Esophagus (tissue), 2 donors: Measurements from ENCODE around the gene COL4A2. TPM values are rescaled to one million over a fixed set of nuclear protein-coding genes. Genes with fewer than 3 reads are reported as not detected.

ENCODE experiments used
- H3K27ac ChIP-seq, 2 donors: one replicate each; pipeline ENCODE4 v1.5.1; 2013; ENCODE audit warnings: low read depth in 2 of 2, mild to moderate bottlenecking in 2 of 2, inconsistent platforms in 1 of 2, low read length in 1 of 2, moderate library complexity in 1 of 2
- H3K27me3 ChIP-seq, 2 donors: one replicate each; pipeline ENCODE4 v1.6.1; 2013; ENCODE audit warnings: low read length in 2 of 2, control low read depth in 1 of 2, mild to moderate bottlenecking in 1 of 2; ENCODE audit not compliant: insufficient read depth in 2 of 2, control insufficient read depth in 1 of 2
- H3K36me3 ChIP-seq, 2 donors: one replicate each; pipeline ENCODE4 v1.6.1; 2013; ENCODE audit warnings: low read length in 1 of 2; ENCODE audit not compliant: control insufficient read depth in 2 of 2, insufficient read depth in 2 of 2
- H3K4me1 ChIP-seq, 2 donors: one replicate each; pipeline ENCODE4 v1.6.1; 2013; ENCODE audit warnings: low read length in 1 of 2; ENCODE audit not compliant: control insufficient read depth in 2 of 2, insufficient read depth in 2 of 2
- H3K4me3 ChIP-seq, 2 donors: one replicate each; pipeline ENCODE4 v1.5.1; 2013; ENCODE audit warnings: low read length in 2 of 2, mild to moderate bottlenecking in 2 of 2, low read depth in 1 of 2, moderate library complexity in 1 of 2
- H3K9me3 ChIP-seq, 2 donors: one replicate each; pipeline ENCODE4 v1.6.1; 2013; ENCODE audit warnings: mild to moderate bottlenecking in 2 of 2, low read depth in 1 of 2, low read length in 1 of 2, moderate library complexity in 1 of 2; ENCODE audit not compliant: control insufficient read depth in 2 of 2, insufficient read depth in 1 of 2
- WGBS, 2 donors: extraction: QIAGEN DNeasy Blood & Tissue Kit; methylation state at CpG; one replicate each; pipeline ENCODE4 v1.1.7; 2013; 5-methylcytosine and 5-hydroxymethylcytosine counted together
- polyA plus RNA-seq, 2 donors: library from polyadenylated mRNA; stranded (reverse); fragments of 200-250 nt; gene quantifications; one replicate each; pipeline ENCODE4 v1.2.3, GENCODE V29; 2013
- donor health status: healthy with polysubstance abuse.
- donor health status: Bipolar disorder and iron deficiency.

The COL4A2 gene
- polyA plus RNA-seq, 2 donors, result 25.3 to 39.2 TPM

DNA sequence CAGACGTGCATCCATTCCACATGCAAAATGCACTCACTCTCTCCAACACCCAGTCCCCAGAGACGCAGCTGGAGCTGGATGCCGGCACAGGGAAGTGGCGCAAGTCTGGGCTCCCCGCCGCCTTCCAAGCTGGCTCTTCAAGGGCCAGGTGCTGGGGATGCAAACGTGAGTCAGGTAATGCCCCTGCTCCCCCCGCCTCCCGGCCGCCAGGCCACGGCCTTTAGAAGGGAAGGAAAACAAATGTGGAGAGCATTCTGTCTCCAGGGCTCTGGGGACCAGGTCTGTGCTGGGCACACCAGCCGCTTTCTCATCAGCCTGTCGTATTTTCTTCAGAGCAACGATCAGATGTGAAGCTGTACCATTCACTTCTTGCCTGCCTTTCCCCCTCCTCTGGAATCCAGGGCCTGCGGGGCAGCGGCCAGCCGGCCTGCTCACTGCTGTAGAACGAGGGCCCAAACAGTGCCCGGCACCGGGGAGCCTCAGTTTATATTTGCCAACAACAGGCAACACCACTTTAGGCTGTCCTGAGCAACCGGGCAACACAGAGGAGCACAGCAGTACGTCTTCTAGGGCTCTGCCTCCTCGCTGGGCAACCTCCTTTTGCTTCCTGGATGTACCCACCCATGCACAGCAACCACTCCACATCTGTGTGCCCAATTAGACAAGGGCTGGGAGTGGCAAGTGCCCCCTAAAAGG is 250.7 kb downstream of the COL4A2 start:
- Histone ChIP-seq H3K4me3 (no peak overlapping the region), H3K27me3 (no peaks in the 10 kb centered on the region), H3K4me1 (peaks cover 0 to 4% of the 10 kb centered on the region in 2 donors), H3K9me3 (no peaks in the 10 kb centered on the region), H3K27ac (no peak overlapping the region), H3K36me3 (no peaks in the 10 kb centered on the region)
- 83 to 94% methylated on average over 23 of the region's 23 CpGs for WGBS, 2 donors

- 36 to 39% methylated on average over 15 of the region's 15 CpGs for WGBS, 2 donors
- H3K27me3 ChIP-seq, result no peaks in the 10 kb centered on the region
- H3K4me3 ChIP-seq, result no peak overlapping the region
- no peaks in the 10 kb centered on the region for H3K9me3 ChIP-seq
- peak overlapping the region; percentile 7 to 27 for H3K27ac ChIP-seq
- H3K4me1 ChIP-seq, result peaks cover 0 to 4% of the 10 kb centered on the region in 2 donors
- no peaks in the 10 kb centered on the region for H3K36me3 ChIP-seq
Observed at GRCh38 chr13:110559429-110559943, 252.4 kb downstream of the COL4A2 start.

DNA sequence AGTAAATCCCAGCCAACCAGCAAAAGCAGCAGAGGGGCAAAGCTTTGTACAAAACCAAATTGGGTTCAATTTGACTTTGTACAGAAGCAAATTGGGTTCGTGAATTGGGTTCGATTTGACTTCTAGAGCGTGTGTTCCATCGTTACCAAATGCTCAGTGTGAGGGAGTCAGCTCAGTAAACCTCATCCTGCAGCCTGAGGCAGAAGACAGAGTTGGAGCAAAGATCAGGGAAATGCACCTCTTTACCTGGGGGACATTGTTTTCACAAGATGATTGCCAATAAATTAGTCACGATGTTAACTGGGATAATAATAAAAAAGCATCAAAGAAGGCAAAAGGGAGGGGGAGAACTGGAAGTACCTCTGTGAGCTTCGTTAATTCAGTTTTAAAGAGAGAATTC is 252.9 kb downstream of the COL4A2 start:
- Histone ChIP-seq H3K9me3 (no peaks in the 10 kb centered on the region), H3K27ac (peak overlapping the region; percentile 13 to 27), H3K36me3 (no peaks in the 10 kb centered on the region), H3K27me3 (no peaks in the 10 kb centered on the region), H3K4me1 (peaks cover 0 to 4% of the 10 kb centered on the region in 2 donors), H3K4me3 (no peak overlapping the region)
- 33 to 38% methylated on average over 6 of the region's 6 CpGs for WGBS, 2 donors

GRCh38 chr13:110560601-110561343 is 253.7 kb downstream of the COL4A2 start:
- no peaks in the 10 kb centered on the region for H3K36me3 ChIP-seq
- H3K4me1 ChIP-seq, result peaks cover 0 to 4% of the 10 kb centered on the region in 2 donors
- no peaks in the 10 kb centered on the region for H3K27me3 ChIP-seq
- H3K9me3 ChIP-seq, result no peaks in the 10 kb centered on the region
- H3K27ac ChIP-seq, result peak overlapping the region; percentile 76 to 79
- 1 to 2% methylated on average over 29 of the region's 29 CpGs for WGBS, 2 donors
- H3K4me3 ChIP-seq, result peak overlapping the region; percentile 61 to 62

- H3K27me3 ChIP-seq, result no peaks in the 10 kb centered on the region
- peak within 1 kb of the TSS; percentile 79 to 92 for H3K27ac ChIP-seq
- H3K9me3 ChIP-seq, result no peaks in the 10 kb centered on the region
- peaks cover 0 to 4% of the 10 kb centered on the region in 2 donors for H3K4me1 ChIP-seq
- peak within 1 kb of the TSS; percentile 62 to 64 for H3K4me3 ChIP-seq
- WGBS, 2 donors, result 1% methylated on average over 52 to 79 of the region's 79 CpGs
- no peaks in the 10 kb centered on the region for H3K36me3 ChIP-seq
Observed at GRCh38 chr13:110561344-110562035, 254.4 kb downstream of the COL4A2 start, which contains the start of gene RAB20. Gene RAB20, minus strand, starts transcription at chr13:110561722. Its CDS starts 203 bp downstream, at chr13:110561519.

- peaks cover 0 to 4% of the 10 kb centered on the region in 2 donors for H3K4me1 ChIP-seq
- no peaks in the 10 kb centered on the region for H3K36me3 ChIP-seq
- peak overlapping the region; percentile 62 to 64 for H3K4me3 ChIP-seq
- H3K27me3 ChIP-seq, result no peaks in the 10 kb centered on the region
- no peaks in the 10 kb centered on the region for H3K9me3 ChIP-seq
- 13 to 14% methylated on average over 24 of the region's 24 CpGs for WGBS, 2 donors
- peak overlapping the region; percentile 71 to 92 for H3K27ac ChIP-seq
Observed at GRCh38 chr13:110562036-110562597, 255.0 kb downstream of the COL4A2 start.

Other genes with a start within 250 kb of the COL4A2 start
- gene COL4A1, start 127 bp upstream of the COL4A2 start, polyA plus RNA-seq, result 10 to 100 TPM; 10.4 to 23.7 TPM